Endothelial cell of umbilical vein (primary cell): Measurements from ENCODE around the gene SSBP3. TPM values are rescaled to one million over a fixed set of nuclear protein-coding genes. Genes with fewer than 3 reads are reported as not detected.

Experiments
- BruUV-seq: library from RNA; stranded (reverse); fragments of 400-500 nt; replicated peaks from 2 replicates; lab custom pipeline; 2021; lab: Mats Ljungman, UMichigan
- CTCF ChIA-PET: fragments of 300-600, 350-600 bp; sonication (Branson Sonifier 250); formaldehyde crosslinking; loops from one replicate; lab custom pipeline; 2021; ENCODE audit warnings: antibody characterized with exemption, inconsistent platforms; lab: Charles Lee
- POLR2A ChIA-PET: fragments of 300-600, 350-600 bp; sonication (Branson Sonifier 250); formaldehyde crosslinking; loops from one replicate; lab custom pipeline; 2021; ENCODE audit warnings: antibody characterized with exemption, inconsistent platforms; lab: Charles Lee
- DNase-seq: peaks from one replicate; pipeline ENCODE4 v3.0.0-alpha.2; 2011; ENCODE audit warnings: low read depth, low spot score
- FAIRE-seq: peaks from 2 replicates; lab custom pipeline; 2011; peaks lifted over from hg19 to GRCh38; lab: Jason Lieb, UNC
- H2AFZ ChIP-seq: 2 replicates; pipeline ENCODE4 v1.6.0; 2012; ENCODE audit warnings: low read depth, low read length, control low read depth, inconsistent platforms
- H3K27ac ChIP-seq: 2 replicates; pipeline ENCODE4 v1.5.1; 2011; ENCODE audit warnings: low read depth, mild to moderate bottlenecking, control low read depth, low read length, moderate library complexity; ENCODE audit not compliant: insufficient read depth
- H3K27me3 ChIP-seq, 2 experiments: 2 replicates each; pipeline versions ENCODE4 v1.6.0 to v1.6.1; 2011; ENCODE audit warnings: low read length in 2 of 2, mixed read lengths in 1 of 2; ENCODE audit not compliant: control insufficient read depth in 2 of 2, insufficient read depth in 2 of 2
- H3K36me3 ChIP-seq, 2 experiments: 2 replicates in 1 of 2; 3 replicates in 1 of 2; pipeline ENCODE4 v1.5.1; 2011; ENCODE audit warnings: low read length in 2 of 2, mild to moderate bottlenecking in 1 of 2, moderate library complexity in 1 of 2; ENCODE audit not compliant: control insufficient read depth in 2 of 2, insufficient read depth in 2 of 2; ENCODE audit errors: extremely low read depth in 1 of 2
- H3K4me1 ChIP-seq: 3 replicates; pipeline ENCODE4 v1.5.1; 2011; ENCODE audit warnings: mild to moderate bottlenecking, low read length; ENCODE audit not compliant: control insufficient read depth, insufficient read depth; ENCODE audit errors: extremely low read depth
- H3K4me2 ChIP-seq: 2 replicates; pipeline ENCODE4 v1.6.1; 2011; ENCODE audit warnings: low read length, control low read depth, mixed read lengths; ENCODE audit not compliant: insufficient read depth
- H3K4me3 ChIP-seq, 3 experiments: fragments of 200-600 bp in 1 of 3; sonication (generic), shearing (Covaris generic) in 1 of 3; replicated peaks in 1 of 3; 2 replicates each; pipeline ENCODE4 v1.5.1; 2011 to 2016; ENCODE audit warnings: control low read depth in 3 of 3, low read length in 3 of 3, mild to moderate bottlenecking in 2 of 3, inconsistent platforms in 1 of 3, low read depth in 1 of 3, moderate library complexity in 1 of 3; ENCODE audit not compliant: insufficient read depth in 1 of 3
- H3K79me2 ChIP-seq: 2 replicates; pipeline ENCODE4 v1.6.0; 2012; ENCODE audit warnings: low read length, inconsistent platforms; ENCODE audit not compliant: control insufficient read depth, insufficient read depth
- H3K9ac ChIP-seq: replicated peaks from 2 replicates; pipeline ENCODE3; 2011; ENCODE audit warnings: low read length, control low read depth; ENCODE audit not compliant: insufficient read depth; ENCODE audit errors: extremely low read depth
- H3K9me1 ChIP-seq: replicated peaks from 3 replicates; pipeline ENCODE4 v1.6.0; 2011; ENCODE audit warnings: mild to moderate bottlenecking, low read length; ENCODE audit not compliant: control insufficient read depth, insufficient read depth; ENCODE audit errors: extremely low read depth
- H3K9me3 ChIP-seq: replicated peaks from 2 replicates; pipeline ENCODE4 v1.5.1; 2012; ENCODE audit warnings: low read length, inconsistent platforms; ENCODE audit not compliant: control insufficient read depth, insufficient read depth
- H4K20me1 ChIP-seq: replicated peaks from 2 replicates; pipeline ENCODE3; 2011; ENCODE audit warnings: mild to moderate bottlenecking, low read length; ENCODE audit not compliant: control insufficient read depth, insufficient read depth; ENCODE audit errors: extremely low read depth
- EZH2 ChIP-seq: IDR thresholded peaks from 2 replicates; pipeline ENCODE4 v1.6.1; 2012; ENCODE audit warnings: borderline replicate concordance, low read depth, mild to moderate bottlenecking, moderate library complexity, low read length, inconsistent platforms; ENCODE audit not compliant: severe bottlenecking
- FOS ChIP-seq: IDR thresholded peaks from 2 replicates; pipeline ENCODE4 v1.6.1; 2011; ENCODE audit warnings: mild to moderate bottlenecking, low read length, moderate library complexity, borderline replicate concordance; ENCODE audit not compliant: insufficient read depth
- GATA2 ChIP-seq: IDR thresholded peaks from 2 replicates; pipeline ENCODE4 v1.7.0; 2011; ENCODE audit warnings: low read depth, mild to moderate bottlenecking, moderate library complexity, mixed read lengths, low read length; ENCODE audit not compliant: insufficient read length, insufficient read depth
- JUN ChIP-seq: IDR thresholded peaks from 2 replicates; pipeline ENCODE4 v1.6.1; 2011; ENCODE audit warnings: borderline replicate concordance, low read depth; ENCODE audit not compliant: insufficient read length, insufficient read depth
- MYC ChIP-seq: IDR thresholded peaks from one replicate; pipeline ENCODE4 v1.6.1; 2011; ENCODE audit warnings: mild to moderate bottlenecking, low read depth, low read length
- POLR2A ChIP-seq: IDR thresholded peaks from 2 replicates; pipeline ENCODE4 v1.6.1; 2012; ENCODE audit warnings: low read depth, mild to moderate bottlenecking, control low read depth, low read length
- POLR2AphosphoS5 ChIP-seq: IDR thresholded peaks from 2 replicates; pipeline ENCODE4 v1.6.1; 2012; ENCODE audit warnings: low read depth, mild to moderate bottlenecking, control low read depth, low read length, moderate library complexity; ENCODE audit not compliant: insufficient read depth
- dilution Hi-C: fragments of 300-500 bp; cut with MboI; formaldehyde crosslinking; loops from one replicate; pipeline ENCODE4 v1.15.0; 2019; ENCODE audit warnings: low sequenced_read_pairs; ENCODE audit not compliant: extremely low pct_ligation_motif_present
- intact Hi-C: fragments of 100-400 bp; cut with micrococcal nuclease; formaldehyde crosslinking; loops from one replicate; pipeline ENCODE4 v1.10.0; 2022
- polyA plus RNA-seq, 4 experiments: library from polyadenylated mRNA; depleted of rRNA in 3 of 4; stranded (reverse) in 3 of 4; unstranded in 1 of 4; fragments of >200 nt; gene quantifications; 2 replicates each; pipeline versions ENCODE4 v1.2.1 to v1.2.3, GENCODE V29; 2011 to 2012; ENCODE audit warnings: missing spikeins in 1 of 4
- total RNA-seq: library from RNA; stranded (reverse); gene quantifications from 2 replicates; pipeline ENCODE4 v1.2.3, GENCODE V29; 2021
- TF ChIP-seq, protein P1 (sequence below), 2 donors: IDR thresholded peaks; 1 replicate in 1 of 2; 2 replicates in 1 of 2; pipeline ENCODE4 v1.5.1; 2011; ENCODE audit warnings: low read length in 2 of 2, mild to moderate bottlenecking in 2 of 2, moderate library complexity in 2 of 2, control low read depth in 1 of 2, inconsistent platforms in 1 of 2, low read depth in 1 of 2; ENCODE audit not compliant: insufficient read depth in 1 of 2; ENCODE audit errors: extremely low read depth in 1 of 2
- TF ChIP-seq, protein P2 (sequence below): IDR thresholded peaks from 2 replicates; pipeline ENCODE4 v1.6.1; 2011; ENCODE audit not compliant: insufficient read depth, insufficient read length

Gene SSBP3
- total and polyA plus RNA-seq, 2 donors (not counting 3 experiments of a cell fraction or from before 2014, with no cell fraction given) = 44.9 to 59.4 TPM

DNA sequence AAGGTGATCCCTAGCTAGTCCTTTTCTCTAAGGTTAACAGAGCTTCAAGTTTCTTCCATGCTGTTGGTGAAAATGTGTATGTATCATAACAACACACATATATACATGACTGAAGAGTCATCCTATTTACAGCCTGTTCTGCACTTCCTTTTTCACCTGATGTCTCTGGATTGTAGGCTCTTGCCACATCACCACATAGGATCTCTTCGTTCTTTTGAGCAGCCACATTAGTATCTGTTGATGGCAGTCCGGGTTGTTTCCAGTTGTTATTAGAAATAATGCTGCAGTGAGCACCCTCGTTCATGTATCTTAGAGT is 186.5 kb downstream of the SSBP3 start:
- no peak overlapping the region for H2AFZ ChIP-seq
- H3K9me1 ChIP-seq = no peaks in the 10 kb centered on the region
- no peaks in the 10 kb centered on the region for H4K20me1 ChIP-seq
- no peak for TF ChIP-seq MYC
- no peak for TF ChIP-seq POLR2AphosphoS5
- TF ChIP-seq GATA2 = no peak
- TF ChIP-seq, protein P1, sequence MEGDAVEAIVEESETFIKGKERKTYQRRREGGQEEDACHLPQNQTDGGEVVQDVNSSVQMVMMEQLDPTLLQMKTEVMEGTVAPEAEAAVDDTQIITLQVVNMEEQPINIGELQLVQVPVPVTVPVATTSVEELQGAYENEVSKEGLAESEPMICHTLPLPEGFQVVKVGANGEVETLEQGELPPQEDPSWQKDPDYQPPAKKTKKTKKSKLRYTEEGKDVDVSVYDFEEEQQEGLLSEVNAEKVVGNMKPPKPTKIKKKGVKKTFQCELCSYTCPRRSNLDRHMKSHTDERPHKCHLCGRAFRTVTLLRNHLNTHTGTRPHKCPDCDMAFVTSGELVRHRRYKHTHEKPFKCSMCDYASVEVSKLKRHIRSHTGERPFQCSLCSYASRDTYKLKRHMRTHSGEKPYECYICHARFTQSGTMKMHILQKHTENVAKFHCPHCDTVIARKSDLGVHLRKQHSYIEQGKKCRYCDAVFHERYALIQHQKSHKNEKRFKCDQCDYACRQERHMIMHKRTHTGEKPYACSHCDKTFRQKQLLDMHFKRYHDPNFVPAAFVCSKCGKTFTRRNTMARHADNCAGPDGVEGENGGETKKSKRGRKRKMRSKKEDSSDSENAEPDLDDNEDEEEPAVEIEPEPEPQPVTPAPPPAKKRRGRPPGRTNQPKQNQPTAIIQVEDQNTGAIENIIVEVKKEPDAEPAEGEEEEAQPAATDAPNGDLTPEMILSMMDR (IDR thresholded peaks at IDR 0.05; ENCODE audit: extremely low read depth in 1 of 2, insufficient read depth in 1 of 2, low read depth in 1 of 2, low read length in 2 of 2) = no peak
- no peak for TF ChIP-seq EZH2
- no peak for TF ChIP-seq POLR2A
- no peak for TF ChIP-seq JUN
- no peak for TF ChIP-seq FOS
- TF ChIP-seq, protein P2, sequence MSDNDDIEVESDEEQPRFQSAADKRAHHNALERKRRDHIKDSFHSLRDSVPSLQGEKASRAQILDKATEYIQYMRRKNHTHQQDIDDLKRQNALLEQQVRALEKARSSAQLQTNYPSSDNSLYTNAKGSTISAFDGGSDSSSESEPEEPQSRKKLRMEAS = no peak
- no peak for DNase-seq
- H3K9ac ChIP-seq = no peak overlapping the region
- H3K27ac ChIP-seq = no peak overlapping the region
- H3K79me2 ChIP-seq = no peaks in the 10 kb centered on the region
- H3K9me3 ChIP-seq = no peaks in the 10 kb centered on the region
- FAIRE-seq = no peak
- no peak overlapping the region for H3K4me3 ChIP-seq
- intact Hi-C loops (no loop called here), dilution Hi-C loops (no loop called here)
- BruUV-seq = no TSS peak
- ChIA-PET CTCF (interaction anchor here (1.0 to 3.3 kb wide), 6 partner anchors 10 to 270 kb away, joined by 3 to 26 read pairs (median 6); no protein-coding TSS in a partner anchor), POLR2A (no interaction called here)
- H3K4me1 ChIP-seq = peaks cover 3% of the 10 kb centered on the region
- H3K36me3 ChIP-seq = peaks cover 6 to 31% of the 10 kb centered on the region in 2 experiments
- no peak overlapping the region for H3K4me2 ChIP-seq
- H3K27me3 ChIP-seq = no peaks in the 10 kb centered on the region
